SJCRH30 (cell line): Measurements from ENCODE around the gene RAB6A. TPM values are rescaled to one million over a fixed set of nuclear protein-coding genes. Genes with fewer than 3 reads are reported as not detected.
"Not testable (repeated sequence)": the region's sequence is repeated elsewhere in the genome, so short reads cannot be mapped to it uniquely, and the experiment has no call there.

ENCODE experiments used
- DNase-seq, 2 experiments: peaks; one replicate each; pipeline ENCODE4 v3.0.0-alpha.2; 2015 to 2020
- H3K27ac ChIP-seq: fragments of 250-450 bp; sonication (Bioruptor Pico); 2 replicates; pipeline ENCODE4 v1.5.1; 2020; ENCODE audit warnings: mild to moderate bottlenecking, moderate library complexity
- H3K27me3 ChIP-seq: fragments of 250-450 bp; sonication (Bioruptor Pico); 2 replicates; pipeline ENCODE4 v1.5.1; 2020; ENCODE audit warnings: mild to moderate bottlenecking, moderate library complexity
- H3K36me3 ChIP-seq: fragments of 250-450 bp; sonication (Bioruptor Pico); 2 replicates; pipeline ENCODE4 v1.5.1; 2020; ENCODE audit warnings: mild to moderate bottlenecking, moderate library complexity
- H3K4me1 ChIP-seq: fragments of 250-450 bp; sonication (Bioruptor Pico); 2 replicates; pipeline ENCODE4 v1.5.1; 2020; ENCODE audit warnings: mild to moderate bottlenecking, moderate library complexity
- H3K4me3 ChIP-seq: fragments of 250-450 bp; sonication (Bioruptor Pico); 2 replicates; pipeline ENCODE4 v1.5.1; 2020; ENCODE audit warnings: mild to moderate bottlenecking, moderate library complexity
- H3K9me3 ChIP-seq: fragments of 250-450 bp; sonication (Bioruptor Pico); replicated peaks from 2 replicates; pipeline ENCODE4 v1.5.1; 2020; ENCODE audit warnings: mild to moderate bottlenecking, moderate library complexity
- total RNA-seq: library from RNA; depleted of rRNA; stranded (reverse); fragments of >200 nt; shearing (Covaris generic); gene quantifications from 2 replicates; pipeline ENCODE4 v1.2.3, GENCODE V29; 2014

The RAB6A gene
- total RNA-seq, 1 experiment from 2014 or later = 74.7 TPM

- DNase-seq = no peak
- Histone ChIP-seq H3K27me3 (no peaks in the 10 kb centered on the region), H3K4me1 (no peaks in the 10 kb centered on the region), H3K4me3 (no peak overlapping the region), H3K9me3 (no peaks in the 10 kb centered on the region), H3K36me3 (peaks cover 11% of the 10 kb centered on the region; the same call in 1 of the 2 replicates), H3K27ac (no peak overlapping the region)
Measured at GRCh38 chr11:73717136-73717535, 43.7 kb downstream of the RAB6A start.

GRCh38 chr11:73716153-73717056, 44.5 kb downstream of the RAB6A start:
- Histone ChIP-seq H3K27ac (no peak overlapping the region), H3K27me3 (no peaks in the 10 kb centered on the region), H3K4me1 (no peaks in the 10 kb centered on the region), H3K4me3 (no peak overlapping the region), H3K36me3 (peaks cover 11% of the 10 kb centered on the region; the same call in 1 of the 2 replicates), H3K9me3 (no peaks in the 10 kb centered on the region)
- no peak for DNase-seq

- Histone ChIP-seq H3K36me3 (peaks cover 8% of the 10 kb centered on the region; the same call in 1 of the 2 replicates), H3K27me3 (no peaks in the 10 kb centered on the region), H3K27ac (no peak overlapping the region), H3K4me3 (no peak overlapping the region), H3K4me1 (no peaks in the 10 kb centered on the region), H3K9me3 (no peaks in the 10 kb centered on the region)
- no peak for DNase-seq
Measured at GRCh38 chr11:73715541-73715940, 45.3 kb downstream of the RAB6A start.

DNA sequence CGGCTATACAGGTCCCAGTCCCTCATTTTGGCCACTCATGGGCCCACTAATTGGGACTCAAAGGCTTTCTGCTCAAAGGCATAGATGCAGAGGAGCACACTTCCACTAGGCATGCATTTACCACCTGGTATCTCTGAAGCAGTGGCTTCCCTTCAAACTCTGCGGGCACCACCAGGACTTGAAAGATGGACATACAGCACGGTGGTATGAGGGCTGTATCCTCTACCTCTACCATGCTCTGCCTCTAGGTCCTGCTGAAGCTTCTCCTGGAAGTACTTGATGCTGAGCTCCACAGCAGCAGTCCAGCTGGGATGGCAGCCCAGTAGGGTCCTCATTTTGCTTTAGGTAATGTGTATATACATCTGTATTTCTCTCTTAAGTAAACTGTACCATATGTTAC, 49.9 kb downstream of the RAB6A start:
- DNase-seq = no peak
- no peak overlapping the region for H3K4me3 ChIP-seq
- peaks cover 5% of the 10 kb centered on the region; the same call in 1 of the 2 replicates for H3K36me3 ChIP-seq

DNA sequence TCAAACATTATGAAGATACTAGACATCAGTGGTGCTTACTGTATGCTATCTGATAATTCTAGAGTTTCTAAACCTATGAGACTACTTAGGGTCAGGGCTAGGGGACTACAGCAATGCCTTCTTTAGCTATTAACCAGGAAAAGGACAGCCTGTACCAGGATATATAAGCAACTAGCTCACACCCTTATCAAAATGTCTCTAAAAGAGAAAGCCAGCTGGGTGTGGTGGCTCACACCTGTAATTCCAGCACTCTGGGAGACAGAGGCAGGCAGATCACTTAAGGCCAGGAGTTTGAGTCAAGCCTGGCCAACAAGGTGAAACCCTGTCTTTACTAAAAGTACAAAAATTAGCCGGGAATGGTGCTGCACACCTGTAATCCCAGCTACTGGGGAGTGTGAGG, 55.8 kb downstream of the RAB6A start:
- Histone ChIP-seq H3K4me1 (no peaks in the 10 kb centered on the region), H3K27ac (no peak overlapping the region), H3K9me3 (no peaks in the 10 kb centered on the region), H3K36me3 (no peaks in the 10 kb centered on the region; the same call in 1 of the 2 replicates), H3K27me3 (no peaks in the 10 kb centered on the region), H3K4me3 (no peak overlapping the region)
- DNase-seq = no peak

More for the DNA sequence above, 49.9 kb downstream of the RAB6A start:
- Histone ChIP-seq H3K9me3 (no peaks in the 10 kb centered on the region), H3K4me1 (no peaks in the 10 kb centered on the region), H3K27me3 (no peaks in the 10 kb centered on the region), H3K27ac (no peak overlapping the region)

DNA sequence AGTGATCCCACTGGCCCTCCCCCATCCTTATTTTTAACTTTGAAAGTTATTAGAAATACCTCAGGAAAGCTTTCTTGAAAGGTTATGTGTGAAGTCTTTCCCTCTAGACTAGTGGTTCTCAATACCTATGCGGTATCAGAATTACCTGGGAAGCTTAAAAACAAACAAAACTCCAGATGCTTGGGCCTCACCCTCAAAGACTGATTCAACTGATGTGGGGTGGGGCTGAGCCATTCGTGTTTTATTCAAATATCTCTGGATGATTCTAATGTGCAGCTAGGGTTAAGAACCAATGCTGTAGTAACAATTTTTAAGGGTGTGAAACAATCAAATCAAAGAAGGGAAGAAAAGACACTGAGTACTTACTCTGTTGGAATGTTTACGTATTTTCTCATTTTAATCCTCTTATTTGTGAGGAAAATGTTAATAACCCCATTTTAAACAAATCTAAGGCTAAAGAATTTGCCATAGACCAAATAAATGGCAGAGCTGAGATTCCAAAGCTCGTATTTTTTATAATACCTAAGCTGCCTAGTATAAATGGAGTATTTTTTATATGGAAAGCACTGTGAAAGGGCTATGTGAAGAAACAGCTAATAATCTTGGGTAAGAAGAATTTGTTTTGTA, 66.9 kb downstream of the RAB6A start:
- no peaks in the 10 kb centered on the region for H3K9me3 ChIP-seq
- H3K27me3 ChIP-seq = no peaks in the 10 kb centered on the region
- no peaks in the 10 kb centered on the region for H3K4me1 ChIP-seq
- H3K27ac ChIP-seq = no peak overlapping the region
- DNase-seq = no peak
- H3K4me3 ChIP-seq = no peak overlapping the region
- H3K36me3 ChIP-seq = 0 out of 2 replicates have a peak, but pooled peaks cover 2% of the 10 kb centered on the region

DNA sequence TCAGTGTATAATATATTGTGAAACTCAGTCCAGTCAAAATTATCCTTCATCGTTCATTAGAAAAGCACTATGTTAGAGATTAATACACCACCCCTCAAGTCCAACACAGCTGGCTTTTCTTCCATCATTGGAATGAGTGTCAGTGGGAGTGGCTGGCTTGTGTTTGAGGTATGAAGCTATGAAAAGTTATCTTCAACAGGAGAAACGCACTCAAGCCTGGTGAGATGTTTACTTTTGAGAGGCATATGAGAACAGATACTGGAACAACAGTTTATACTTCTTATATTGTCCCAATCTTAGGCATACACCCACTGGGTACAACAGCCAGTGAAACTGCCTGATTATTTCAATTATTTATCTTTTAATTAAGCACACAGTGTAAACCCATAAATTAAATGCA, 80.2 kb downstream of the RAB6A start:
- Histone ChIP-seq H3K27ac (no peak overlapping the region), H3K36me3 (peaks cover 9% of the 10 kb centered on the region; the same call in 1 of the 2 replicates), H3K4me1 (no peaks in the 10 kb centered on the region), H3K27me3 (no peaks in the 10 kb centered on the region), H3K4me3 (no peak overlapping the region), H3K9me3 (no peaks in the 10 kb centered on the region)
- DNase-seq = no peak

GRCh38 chr11:73676552-73676951, 84.3 kb downstream of the RAB6A start:
- H3K36me3 ChIP-seq, H3K27ac ChIP-seq, H3K4me3 ChIP-seq, H3K27me3 ChIP-seq, DNase-seq, H3K9me3 ChIP-seq, H3K4me1 ChIP-seq: not testable (repeated sequence)

DNA sequence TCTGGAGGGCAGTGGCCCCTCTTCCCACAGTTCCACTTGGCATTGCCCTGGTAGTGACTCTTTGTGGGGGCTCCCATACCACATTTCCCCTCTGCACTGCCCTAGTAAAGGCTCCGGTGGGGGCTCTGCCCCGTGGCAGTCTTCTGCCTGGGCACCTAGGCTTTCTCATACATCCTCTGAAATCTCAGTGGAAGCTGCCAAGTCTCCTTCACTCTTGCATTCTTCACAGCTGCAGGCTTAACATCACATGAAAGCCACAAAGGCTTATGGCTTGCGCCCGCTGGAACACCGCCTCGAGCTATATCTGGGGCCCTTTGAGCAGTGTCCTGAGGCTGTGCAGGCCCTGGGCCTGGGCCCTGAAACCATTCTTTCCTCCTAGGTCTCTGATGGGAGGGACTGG, 89.2 kb downstream of the RAB6A start:
- peak; percentile 62 to 66 for DNase-seq

DNA sequence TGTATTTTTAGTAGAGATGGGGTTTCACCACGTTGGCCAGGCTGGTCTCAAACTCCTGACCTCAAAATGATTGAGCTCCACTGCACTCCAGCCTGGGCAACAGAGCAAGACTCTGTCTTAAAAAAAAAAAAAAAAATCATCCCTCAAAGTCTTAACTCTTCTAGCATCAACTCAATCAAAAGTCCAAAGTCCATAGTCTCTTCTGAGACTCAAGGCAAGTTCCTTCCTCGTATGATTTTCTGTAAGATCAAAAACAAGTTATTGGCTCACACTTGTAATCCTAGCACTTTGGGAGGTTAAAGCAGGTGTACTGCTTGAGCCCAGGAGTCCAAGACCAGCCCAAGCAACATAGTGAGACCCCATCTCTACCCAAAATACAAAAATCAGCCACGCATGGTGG, 90.1 kb downstream of the RAB6A start:
- Histone ChIP-seq H3K4me1 (no peaks in the 10 kb centered on the region), H3K27me3 (no peaks in the 10 kb centered on the region), H3K36me3 (no peaks in the 10 kb centered on the region), H3K9me3 (no peaks in the 10 kb centered on the region), H3K27ac (no peak overlapping the region), H3K4me3 (no peak overlapping the region)
- no peak for DNase-seq

More for the DNA sequence above, 89.2 kb downstream of the RAB6A start:
- H3K9me3 ChIP-seq = no peaks in the 10 kb centered on the region
- H3K27ac ChIP-seq = no peak overlapping the region
- no peaks in the 10 kb centered on the region for H3K4me1 ChIP-seq
- no peaks in the 10 kb centered on the region for H3K36me3 ChIP-seq
- no peaks in the 10 kb centered on the region for H3K27me3 ChIP-seq
- no peak overlapping the region for H3K4me3 ChIP-seq

DNA sequence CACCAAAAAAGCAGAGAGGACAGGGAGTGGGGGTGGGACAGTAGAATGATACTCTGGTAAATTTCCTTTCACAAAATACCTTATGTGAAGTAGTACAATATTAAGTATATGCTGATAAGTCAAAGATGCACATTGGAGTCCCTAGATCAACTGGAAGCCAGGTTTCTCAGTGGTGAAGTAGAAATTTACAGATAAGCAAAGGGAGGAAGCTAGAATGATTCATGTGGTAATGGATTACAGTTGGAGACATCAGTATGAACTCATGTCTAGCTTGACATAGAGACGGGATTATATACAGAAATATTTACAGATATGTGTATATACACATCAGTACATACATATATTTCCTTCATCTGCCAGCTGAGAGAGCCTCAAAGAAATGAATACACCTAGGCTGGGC, 93.0 kb downstream of the RAB6A start:
- Histone ChIP-seq H3K36me3 (no peaks in the 10 kb centered on the region), H3K27ac (no peak overlapping the region), H3K4me3 (no peak overlapping the region), H3K27me3 (no peaks in the 10 kb centered on the region), H3K4me1 (no peaks in the 10 kb centered on the region), H3K9me3 (no peaks in the 10 kb centered on the region)
- DNase-seq = no peak

DNA sequence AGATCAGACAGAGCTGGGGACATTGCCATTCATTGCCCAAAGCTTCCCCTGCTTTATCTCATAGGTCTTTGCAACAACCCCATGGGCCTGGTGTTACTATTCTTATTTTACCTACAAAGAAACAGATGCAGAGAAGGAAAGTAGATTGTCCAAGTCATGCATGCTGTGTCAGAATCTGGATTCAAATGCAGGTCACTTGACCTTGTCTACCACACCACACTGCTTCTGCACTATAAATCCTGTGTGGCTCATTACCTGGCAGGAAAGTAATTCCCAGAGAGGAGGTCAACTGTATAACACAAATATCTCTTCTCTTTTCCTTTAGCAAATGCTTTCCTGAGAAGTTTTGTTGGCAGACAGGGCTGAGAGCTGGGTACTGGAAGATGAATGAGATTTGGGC, 96.0 kb downstream of the RAB6A start:
- H3K27ac ChIP-seq = no peak overlapping the region
- no peaks in the 10 kb centered on the region for H3K4me1 ChIP-seq
- no peak overlapping the region for H3K4me3 ChIP-seq
- DNase-seq = no peak
- H3K36me3 ChIP-seq = no peaks in the 10 kb centered on the region
- no peaks in the 10 kb centered on the region for H3K9me3 ChIP-seq
- no peaks in the 10 kb centered on the region for H3K27me3 ChIP-seq

GRCh38 chr11:73663604-73664495, 97.0 kb downstream of the RAB6A start:
- no peaks in the 10 kb centered on the region for H3K4me1 ChIP-seq
- H3K27me3 ChIP-seq = no peaks in the 10 kb centered on the region
- H3K4me3 ChIP-seq = no peak overlapping the region
- H3K27ac ChIP-seq = no peak overlapping the region
- no peaks in the 10 kb centered on the region for H3K9me3 ChIP-seq
- H3K36me3 ChIP-seq = no peaks in the 10 kb centered on the region
- no peak for DNase-seq

GRCh38 chr11:73662445-73663157, 98.3 kb downstream of the RAB6A start:
- Histone ChIP-seq H3K4me3 (no peak overlapping the region), H3K36me3 (no peaks in the 10 kb centered on the region), H3K4me1 (no peaks in the 10 kb centered on the region), H3K27ac (no peak overlapping the region), H3K27me3 (no peaks in the 10 kb centered on the region), H3K9me3 (no peaks in the 10 kb centered on the region)
- DNase-seq = no peak
